Ovary (tissue), 9 donors: ENCODE measurements around the gene SOCS4. TPM values are rescaled to one million over a fixed set of nuclear protein-coding genes. Genes with fewer than 3 reads are reported as not detected.
"Not testable (repeated sequence)": the region's sequence is repeated elsewhere in the genome, so short reads cannot be mapped to it uniquely, and the experiment has no call there.

ENCODE experiments used
- DNase-seq, 5 donors: peaks; one replicate each; pipeline ENCODE4 v3.0.0-alpha.2; 2019 to 2020
- H3K27ac ChIP-seq, 2 donors: fragments of 200-600 bp; one replicate each; pipeline versions ENCODE4 v1.5.1 to v1.8.0; 2019 to 2022
- H3K27me3 ChIP-seq: fragments of 200-600 bp; one replicate; pipeline ENCODE4 v1.8.0; 2022
- H3K36me3 ChIP-seq: fragments of 200-600 bp; sonication (generic); one replicate; pipeline ENCODE4 v1.5.1; 2019
- H3K4me1 ChIP-seq: one replicate; pipeline ENCODE4 v1.8.1; 2013; ENCODE audit warnings: mild to moderate bottlenecking, moderate library complexity; ENCODE audit not compliant: insufficient read depth
- H3K4me3 ChIP-seq: fragments of 200-600 bp; sonication (generic); one replicate; pipeline ENCODE4 v1.5.1; 2017
- H3K9me3 ChIP-seq, 2 donors: fragments of 200-600 bp in 1 of 2; sonication (generic) in 1 of 2; one replicate each; pipeline versions ENCODE4 v1.5.1 to v1.8.1; 2013 to 2019; ENCODE audit warnings: mild to moderate bottlenecking in 1 of 2, moderate library complexity in 1 of 2
- EP300 ChIP-seq: sonication (generic); formaldehyde crosslinking; IDR thresholded peaks from one replicate; pipeline ENCODE4 v1.6.1; 2017; ENCODE audit warnings: antibody characterized with exemption
- POLR2A ChIP-seq: fragments of 450-650 bp; IDR thresholded peaks from one replicate; pipeline ENCODE4 v1.6.1; 2017; ENCODE audit warnings: antibody characterized with exemption, mild to moderate bottlenecking, moderate library complexity
- WGBS, 3 donors: extraction: QIAGEN DNeasy Blood & Tissue Kit in 1 of 3; methylation state at CpG; one replicate each; pipeline versions ENCODE4 v1.1.5 to v1.1.7; 2013 to 2017; 5-methylcytosine and 5-hydroxymethylcytosine counted together
- intact Hi-C, 4 donors: fragments of 100-400 bp; cut with DNase I; formaldehyde crosslinking; loops; one replicate each; pipeline versions ENCODE4 v1.11.0 to v1.15.1; 2022 to 2023
- polyA plus RNA-seq, 2 donors: library from polyadenylated mRNA; stranded (reverse); fragments of 200-250 nt in 1 of 2; fragments of 350-450 nt in 1 of 2; fragmentation: Illumina TruSeq in 1 of 2; extraction: RNeasy Lipid Tissue Mini Kit (QIAGEN cat#74804) in 1 of 2; gene quantifications; one replicate each; pipeline ENCODE4 v1.2.3, GENCODE V29; 2013 to 2014
- total RNA-seq, 7 donors: library from RNA; depleted of rRNA in 2 of 7; stranded (reverse); fragments of >200 nt in 2 of 7; fragmentation: NEBNext Ultra II Directional in 3 of 7; extraction: Animal tissue kit (Norgen Biotek cat#: 25700) in 3 of 7; gene quantifications; one replicate each; pipeline versions ENCODE4 v1.1.0 to v1.2.4, GENCODE V29; 2016 to 2023
- TF ChIP-seq, protein P1 (sequence below), 3 donors: fragments of 450-650 bp in 2 of 3; fragments of 200-600 bp in 1 of 3; IDR thresholded peaks; one replicate each; pipeline versions ENCODE4 v1.5.1 to v1.8.0; 2016 to 2022; ENCODE audit warnings: antibody characterized with exemption in 3 of 3, mild to moderate bottlenecking in 1 of 3
- donor health status: DM: no; HTN: no; CAD: no; lungs with moderate emphysema.
- donor health status: DM: no; HTN: no; CAD: no.
- donor health status: Bipolar disorder and iron deficiency.
- donor health status: DM: yes; HTN: yes; CAD: no.
- donor health status: DM: no; HTN: no; CAD: no.
- donor health status: DM: yes; HTN: yes; CAD: no.

Gene SOCS4
- total and polyA plus RNA-seq, 9 donors, result 3.5 to 31.1 (median 14.9) TPM

DNA sequence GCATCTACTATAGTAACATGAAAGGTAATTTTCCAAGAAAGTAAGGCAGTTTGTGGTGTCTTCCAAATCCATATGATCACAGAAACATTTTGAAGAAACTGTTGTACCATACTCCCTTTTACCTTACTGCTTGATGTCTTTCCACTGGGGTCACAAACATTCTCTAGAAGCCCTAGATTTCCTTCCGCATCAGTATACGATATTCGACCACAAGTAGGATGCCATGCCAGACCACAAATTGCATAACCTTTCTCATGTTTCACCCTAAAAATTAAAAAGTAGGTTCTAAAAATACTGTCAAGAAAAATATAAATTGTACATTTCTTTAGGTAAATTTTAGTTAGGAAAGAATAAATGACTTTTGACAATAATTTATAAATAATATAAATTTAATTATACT lies 26.7 kb upstream of the SOCS4 start:
- H3K4me1 ChIP-seq, result no peaks in the 10 kb centered on the region
- DNase-seq, result no peak
- intact Hi-C loops, result no loop called here
- WGBS, 3 donors, result 84 to 92% (median 87%) methylated on average over 3 of the region's 3 CpGs
- H3K4me3 ChIP-seq, result no peak overlapping the region
- TF ChIP-seq, protein P1, sequence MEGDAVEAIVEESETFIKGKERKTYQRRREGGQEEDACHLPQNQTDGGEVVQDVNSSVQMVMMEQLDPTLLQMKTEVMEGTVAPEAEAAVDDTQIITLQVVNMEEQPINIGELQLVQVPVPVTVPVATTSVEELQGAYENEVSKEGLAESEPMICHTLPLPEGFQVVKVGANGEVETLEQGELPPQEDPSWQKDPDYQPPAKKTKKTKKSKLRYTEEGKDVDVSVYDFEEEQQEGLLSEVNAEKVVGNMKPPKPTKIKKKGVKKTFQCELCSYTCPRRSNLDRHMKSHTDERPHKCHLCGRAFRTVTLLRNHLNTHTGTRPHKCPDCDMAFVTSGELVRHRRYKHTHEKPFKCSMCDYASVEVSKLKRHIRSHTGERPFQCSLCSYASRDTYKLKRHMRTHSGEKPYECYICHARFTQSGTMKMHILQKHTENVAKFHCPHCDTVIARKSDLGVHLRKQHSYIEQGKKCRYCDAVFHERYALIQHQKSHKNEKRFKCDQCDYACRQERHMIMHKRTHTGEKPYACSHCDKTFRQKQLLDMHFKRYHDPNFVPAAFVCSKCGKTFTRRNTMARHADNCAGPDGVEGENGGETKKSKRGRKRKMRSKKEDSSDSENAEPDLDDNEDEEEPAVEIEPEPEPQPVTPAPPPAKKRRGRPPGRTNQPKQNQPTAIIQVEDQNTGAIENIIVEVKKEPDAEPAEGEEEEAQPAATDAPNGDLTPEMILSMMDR (IDR thresholded peaks at IDR 0.05), result no peak
- H3K9me3 ChIP-seq, result no peaks in the 10 kb centered on the region
- no peaks in the 10 kb centered on the region for H3K36me3 ChIP-seq
- H3K27me3 ChIP-seq, result no peaks in the 10 kb centered on the region
- no peak overlapping the region for H3K27ac ChIP-seq

DNA sequence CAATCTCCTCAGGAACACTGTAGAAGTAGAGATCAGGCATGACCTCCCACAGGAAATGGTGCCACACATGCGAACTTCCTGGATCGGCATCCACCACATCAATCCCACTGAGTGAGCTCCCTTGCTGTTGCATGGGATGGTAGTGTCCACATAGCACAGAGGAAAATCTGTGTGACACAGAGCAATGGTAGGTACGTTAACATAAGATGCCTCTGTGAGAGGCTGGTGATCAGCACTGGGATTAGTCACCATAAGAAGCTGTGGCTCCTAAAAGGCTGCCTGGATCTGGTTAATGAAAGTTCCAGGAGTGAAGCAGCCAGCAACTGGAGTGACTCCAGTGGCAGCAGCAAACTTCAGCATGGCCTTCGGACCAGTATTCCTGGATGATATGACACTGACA lies 22.0 kb upstream of the SOCS4 start:
- H3K4me3 ChIP-seq, result no peak overlapping the region
- TF ChIP-seq, protein P1 (IDR thresholded peaks at IDR 0.05), result no peak
- no peak for TF ChIP-seq EP300
- no peak for TF ChIP-seq POLR2A
- H3K27me3 ChIP-seq, result no peaks in the 10 kb centered on the region
- intact Hi-C loops, result no loop called here
- no peaks in the 10 kb centered on the region for H3K36me3 ChIP-seq
- H3K4me1 ChIP-seq, result no peaks in the 10 kb centered on the region
- 84 to 91% (median 87%) methylated on average over 4 of the region's 4 CpGs for WGBS, 3 donors
- H3K9me3 ChIP-seq, result no peaks in the 10 kb centered on the region
- DNase-seq, result no peak
- no peak overlapping the region for H3K27ac ChIP-seq

DNA sequence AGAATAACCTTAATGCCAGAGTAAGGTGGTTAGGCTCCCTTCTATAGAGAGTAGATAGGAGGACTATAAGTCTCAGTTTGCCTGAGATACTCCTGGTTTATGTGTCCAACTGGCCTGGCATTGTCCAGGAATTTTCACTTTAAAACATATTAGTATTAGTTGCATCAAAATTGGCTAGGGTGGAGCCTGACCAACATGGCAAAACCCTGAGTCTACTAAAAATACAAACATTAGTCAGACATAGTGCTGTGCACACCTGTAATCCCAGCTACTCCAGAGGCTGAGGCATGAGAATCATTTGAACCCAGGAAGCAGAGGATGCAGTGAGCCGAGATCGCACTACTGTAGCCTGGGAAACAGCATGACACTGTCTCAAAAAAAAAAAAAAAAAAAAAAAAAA lies 12.0 kb upstream of the SOCS4 start:
- intact Hi-C loops, result no loop called here

DNA sequence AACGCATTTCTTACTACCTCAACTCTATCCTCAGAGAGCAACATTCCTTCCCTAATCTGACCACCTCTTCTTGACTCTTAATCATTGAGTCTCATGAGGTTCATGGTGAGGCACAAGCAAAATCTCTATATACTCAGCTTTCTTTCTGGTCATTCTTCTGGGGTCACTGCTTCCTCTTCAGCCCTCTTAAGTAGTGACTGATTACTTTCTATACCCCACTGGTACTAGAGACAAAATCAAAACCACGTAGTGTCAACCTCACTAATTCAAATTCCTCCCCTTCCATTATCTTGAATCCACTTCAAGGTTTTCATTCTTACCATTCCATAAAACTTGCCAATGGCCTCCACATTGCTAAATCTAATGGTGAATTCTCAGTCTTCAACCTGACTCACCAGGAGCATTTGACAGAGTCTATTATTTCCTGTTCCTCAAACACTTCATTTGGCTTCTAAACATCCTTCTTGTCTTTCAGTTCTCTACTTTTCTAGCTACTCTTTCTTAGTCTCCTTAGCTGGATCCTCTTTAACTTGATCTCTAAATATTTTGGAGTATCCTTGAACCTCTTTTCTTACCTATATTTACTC lies 7.0 kb upstream of the SOCS4 start:
- intact Hi-C loops, result no loop called here
- WGBS, 3 donors, result 91 to 97% (median 96%) methylated on average over 2 of the region's 2 CpGs
- Histone ChIP-seq H3K4me1 (no peaks in the 10 kb centered on the region), H3K36me3 (no peaks in the 10 kb centered on the region), H3K4me3 (no peak overlapping the region), H3K27ac (no peak overlapping the region), H3K9me3 (no peaks in the 10 kb centered on the region), H3K27me3 (no peaks in the 10 kb centered on the region)
- TF ChIP-seq EP300 (no peak), POLR2A (no peak)
- TF ChIP-seq, protein P1 (IDR thresholded peaks at IDR 0.05), result no peak
- DNase-seq, result no peak

More for the DNA sequence above, 12.0 kb upstream of the SOCS4 start:
- 87 to 93% (median 93%) methylated on average over 2 of the region's 2 CpGs for WGBS, 3 donors
- Histone ChIP-seq H3K27ac (no peak overlapping the region), H3K27me3 (no peaks in the 10 kb centered on the region), H3K4me3 (no peak overlapping the region), H3K9me3 (no peaks in the 10 kb centered on the region), H3K36me3 (no peaks in the 10 kb centered on the region), H3K4me1 (no peaks in the 10 kb centered on the region)
- TF ChIP-seq, protein P1 (IDR thresholded peaks at IDR 0.05), result no peak
- TF ChIP-seq POLR2A, result no peak
- no peak for TF ChIP-seq EP300
- no peak for DNase-seq

DNA sequence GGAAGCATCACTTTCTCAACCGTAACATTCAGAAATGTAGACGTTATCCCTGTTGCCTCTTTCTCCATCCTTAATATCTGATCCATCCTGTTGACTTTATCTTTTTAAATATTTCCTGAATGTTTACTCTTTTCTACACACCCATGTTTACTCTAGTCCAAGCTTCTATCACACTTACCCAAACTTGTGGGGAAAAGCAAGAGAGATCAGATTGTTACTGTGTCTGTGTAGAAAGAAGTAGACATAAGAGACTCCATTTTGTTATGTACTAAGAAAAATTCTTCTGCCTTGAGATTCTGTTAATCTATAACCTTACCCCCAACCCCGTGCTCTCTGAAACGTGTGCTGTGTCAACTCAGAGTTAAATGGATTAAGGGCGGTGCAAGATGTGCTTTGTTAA lies 2.7 kb upstream of the SOCS4 start:
- 88 to 97% (median 93%) methylated on average over 2 to 5 of the region's 5 CpGs for WGBS, 3 donors
- DNase-seq, H3K4me1 ChIP-seq, H3K36me3 ChIP-seq, H3K4me3 ChIP-seq, H3K27me3 ChIP-seq, intact Hi-C loops, H3K27ac ChIP-seq, H3K9me3 ChIP-seq: not testable (repeated sequence)
